HEK293 (cell line): ENCODE measurements around the gene FRMD4A.

ENCODE experiments used
- CTCF ChIA-PET: fragments of 350-600 bp; formaldehyde crosslinking; extraction: SDS; loops from one replicate; lab custom pipeline; 2021; ENCODE audit warnings: antibody characterized with exemption; lab: Yijun Ruan, JAX
- POLR2A ChIA-PET: fragments of 300-600 bp; formaldehyde crosslinking; extraction: SDS; loops from one replicate; lab custom pipeline; 2020; ENCODE audit warnings: antibody characterized with exemption, inconsistent platforms; lab: Yijun Ruan, JAX
- H3K27ac ChIP-seq: fragments of 200-500 bp; sonication (Bioruptor generic); 2 replicates; pipeline ENCODE4 v1.5.1; 2014; ENCODE audit warnings: low read depth, low read length, control low read depth, inconsistent platforms; ENCODE audit errors: extremely low read depth
- H3K36me3 ChIP-seq, 2 experiments: fragments of 200-500 bp in 1 of 2; sonication (Bioruptor generic) in 1 of 2; 1 replicate in 1 of 2; 2 replicates in 1 of 2; pipeline ENCODE4 v1.5.1; 2014 to 2017; ENCODE audit warnings: inconsistent platforms in 2 of 2, low read length in 2 of 2; ENCODE audit not compliant: control insufficient read depth in 2 of 2, insufficient read depth in 1 of 2
- H3K4me1 ChIP-seq: fragments of 200-500 bp; sonication (Bioruptor generic); 2 replicates; pipeline ENCODE4 v1.5.1; 2014; ENCODE audit warnings: mild to moderate bottlenecking, low read length, inconsistent platforms; ENCODE audit not compliant: control insufficient read depth, insufficient read depth
- H3K4me3 ChIP-seq: 2 replicates; pipeline ENCODE4 v1.5.1; 2011; ENCODE audit warnings: low read depth, mild to moderate bottlenecking, control low read depth, low read length, moderate library complexity
- H3K9me3 ChIP-seq: fragments of 200-500 bp; sonication (Bioruptor generic); 2 replicates; pipeline ENCODE4 v1.5.1; 2014; ENCODE audit warnings: low read depth, low read length, inconsistent platforms; ENCODE audit not compliant: control insufficient read depth, insufficient read depth
- EGR2 ChIP-seq: fragments of 450-650 bp; formaldehyde crosslinking; IDR thresholded peaks from 2 replicates; pipeline ENCODE4 v1.5.1; 2016; ENCODE audit warnings: low read depth, missing biosample characterization, missing genetic modification characterization
- KLF1 ChIP-seq: fragments of 450-650 bp; formaldehyde crosslinking; IDR thresholded peaks from 2 replicates; pipeline ENCODE4 v1.5.1; 2016; ENCODE audit warnings: missing biosample characterization, missing genetic modification characterization
- PRDM2 ChIP-seq: fragments of 450-650 bp; formaldehyde crosslinking; IDR thresholded peaks from 2 replicates; pipeline ENCODE4 v1.5.1; 2016; ENCODE audit warnings: missing biosample characterization, missing genetic modification characterization, borderline replicate concordance
- REST ChIP-seq: fragments of 450-650 bp; formaldehyde crosslinking; IDR thresholded peaks from 2 replicates; pipeline ENCODE4 v1.5.1; 2016; ENCODE audit warnings: missing biosample characterization, missing genetic modification characterization
- ZNF169 ChIP-seq: fragments of 450-650 bp; formaldehyde crosslinking; IDR thresholded peaks from 2 replicates; pipeline ENCODE4 v1.5.1; 2016; ENCODE audit warnings: missing biosample characterization, missing genetic modification characterization
- ZNF174 ChIP-seq: fragments of 450-650 bp; formaldehyde crosslinking; IDR thresholded peaks from 2 replicates; pipeline ENCODE4 v1.5.0; 2017; ENCODE audit warnings: missing biosample characterization, mild to moderate bottlenecking, missing genetic modification characterization
- ZNF239 ChIP-seq: fragments of 450-650 bp; formaldehyde crosslinking; IDR thresholded peaks from 2 replicates; pipeline ENCODE4 v1.5.1; 2016; ENCODE audit warnings: missing biosample characterization, missing genetic modification characterization
- ZNF404 ChIP-seq: fragments of 450-650 bp; formaldehyde crosslinking; IDR thresholded peaks from 2 replicates; pipeline ENCODE4 v1.5.1; 2017; ENCODE audit warnings: missing biosample characterization, missing genetic modification characterization
- ZNF449 ChIP-seq: fragments of 450-650 bp; formaldehyde crosslinking; IDR thresholded peaks from 2 replicates; pipeline ENCODE4 v1.5.1; 2017; ENCODE audit warnings: missing biosample characterization, mild to moderate bottlenecking, missing genetic modification characterization, moderate library complexity
- ZNF513 ChIP-seq: fragments of 450-650 bp; IDR thresholded peaks from 2 replicates; pipeline ENCODE4 v1.5.1; 2018; ENCODE audit warnings: missing biosample characterization, missing genetic modification characterization
- ZNF521 ChIP-seq: fragments of 450-650 bp; formaldehyde crosslinking; IDR thresholded peaks from 2 replicates; pipeline ENCODE4 v1.5.1; 2017; ENCODE audit warnings: missing biosample characterization, mild to moderate bottlenecking, missing genetic modification characterization
- ZNF571 ChIP-seq: fragments of 450-650 bp; formaldehyde crosslinking; IDR thresholded peaks from 2 replicates; pipeline ENCODE4 v1.5.0; 2017; ENCODE audit warnings: missing biosample characterization, missing genetic modification characterization
- ZNF670 ChIP-seq: fragments of 450-650 bp; formaldehyde crosslinking; IDR thresholded peaks from 2 replicates; pipeline ENCODE4 v1.5.1; 2016; ENCODE audit warnings: missing biosample characterization, missing genetic modification characterization, low read depth

FRMD4A gene

GRCh38 chr10:13743101-13743693, 587.5 kb downstream of the FRMD4A start (continued):
- TF ChIP-seq PRDM2 (tag by site-specific recombination) = no peak
- no peak for TF ChIP-seq ZNF449 (tag by site-specific recombination)
- TF ChIP-seq ZNF169 (tag by site-specific recombination) = no peak
- TF ChIP-seq ZNF174 (tag by site-specific recombination) = no peak
- no peak for TF ChIP-seq ZNF404 (tag by site-specific recombination)
- no peak for TF ChIP-seq EGR2 (tag by site-specific recombination)
- TF ChIP-seq ZNF239 (tag by site-specific recombination) = no peak
- TF ChIP-seq ZNF513 = no peak
- no peak for TF ChIP-seq KLF1 (tag by site-specific recombination)
- no peak for TF ChIP-seq ZNF670 (tag by site-specific recombination)

- ChIA-PET CTCF (interaction anchor here (0.6 to 0.7 kb wide), 2 partner anchors 82 to 389 kb away, joined by 3 read pairs; no protein-coding TSS in a partner anchor), POLR2A (no interaction called here)
- no peaks in the 10 kb centered on the region for H3K9me3 ChIP-seq
- no peak overlapping the region for H3K27ac ChIP-seq
- TF ChIP-seq ZNF571 = no peak
- TF ChIP-seq REST (tag by site-specific recombination) = no peak
- no peak for TF ChIP-seq ZNF521 (tag by site-specific recombination)
- H3K4me3 ChIP-seq = no peak overlapping the region
- H3K4me1 ChIP-seq = no peaks in the 10 kb centered on the region
- H3K36me3 ChIP-seq = no peaks in the 10 kb centered on the region
Observed at GRCh38 chr10:13741438-13741837, 589.3 kb downstream of the FRMD4A start.
